ENCODE results near the gene FGA.

- TF ChIP-seq CTCF (IDR thresholded peaks at IDR 0.05) (no peak), ZFX (IDR thresholded peaks at IDR 0.05; ENCODE audit: borderline replicate concordance) (no peak)
Measured at GRCh38 chr4:154617820-154618317, 27.3 kb upstream of the FGA start.

Measured in 22Rv1 (cell line).